VCaP (cell line): Measurements from ENCODE around the gene TESK2.

Experiments used
- H3K27ac ChIP-seq: fragments of 450-650 bp; 2 replicates; pipeline ENCODE4 v1.5.1; 2017
- CTCF ChIP-seq: fragments of 450-650 bp; conservative IDR thresholded peaks from 2 replicates; pipeline ENCODE4 v1.5.1; 2017; ENCODE audit warnings: mild to moderate bottlenecking, moderate library complexity

TESK2 gene

GRCh38 chr1:45503462-45504360, 12.7 kb upstream of the TESK2 start:
- TF ChIP-seq CTCF: no peak

GRCh38 chr1:45501505-45501859, 10.5 kb upstream of the TESK2 start:
- no peak for TF ChIP-seq CTCF
- H3K27ac ChIP-seq: no peak overlapping the region; the same call in 1 of the 2 replicates

More at GRCh38 chr1:45503462-45504360, 12.7 kb upstream of the TESK2 start:
- H3K27ac ChIP-seq: no peak overlapping the region

DNA sequence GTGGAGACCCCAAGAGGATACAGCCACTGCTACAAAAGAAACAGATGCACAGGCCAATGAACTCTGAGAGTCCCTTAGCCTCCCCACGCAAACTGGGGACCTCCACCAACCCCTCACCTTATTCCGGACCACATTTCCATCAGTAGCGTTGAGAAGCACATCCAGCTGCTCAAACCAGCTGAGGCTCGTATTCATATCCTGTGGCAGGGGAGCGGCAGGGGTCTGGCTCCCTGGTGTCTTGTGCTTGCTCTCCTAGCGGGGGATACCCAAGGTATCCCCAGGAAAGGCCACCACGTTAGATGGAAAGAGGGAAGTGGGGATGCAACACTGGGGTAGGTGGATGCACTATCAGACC, 8.4 kb upstream of the TESK2 start:
- no peak for TF ChIP-seq CTCF
- peak overlapping the region; percentile 69; the same call in 1 of the 2 replicates for H3K27ac ChIP-seq

DNA sequence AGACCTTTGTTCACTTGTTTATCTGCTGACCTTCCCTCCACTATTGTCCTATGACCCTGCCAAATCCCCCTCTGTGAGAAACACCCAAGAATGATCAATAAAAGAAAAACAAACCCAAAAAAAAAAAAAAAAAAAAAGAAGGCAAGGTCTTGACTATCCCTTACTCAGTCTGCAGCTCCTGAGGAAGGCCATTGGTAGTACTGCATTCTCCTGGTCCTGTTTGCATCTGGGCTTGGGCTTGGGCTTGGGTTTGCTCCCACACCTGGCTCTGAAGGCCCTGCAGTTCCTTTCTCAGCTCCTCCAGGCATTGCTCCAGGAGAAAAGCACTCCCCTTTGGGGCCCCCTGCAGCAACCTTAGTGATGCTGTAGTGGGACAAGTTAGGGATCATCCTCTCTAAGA, 7.3 kb upstream of the TESK2 start:
- TF ChIP-seq CTCF: no peak
- no peak overlapping the region for H3K27ac ChIP-seq

- peak; percentile 84 for TF ChIP-seq CTCF
- H3K27ac ChIP-seq: peak overlapping the region; percentile 28; the same call in 1 of the 2 replicates
Observed at GRCh38 chr1:45493116-45493697, 2.2 kb upstream of the TESK2 start.

DNA sequence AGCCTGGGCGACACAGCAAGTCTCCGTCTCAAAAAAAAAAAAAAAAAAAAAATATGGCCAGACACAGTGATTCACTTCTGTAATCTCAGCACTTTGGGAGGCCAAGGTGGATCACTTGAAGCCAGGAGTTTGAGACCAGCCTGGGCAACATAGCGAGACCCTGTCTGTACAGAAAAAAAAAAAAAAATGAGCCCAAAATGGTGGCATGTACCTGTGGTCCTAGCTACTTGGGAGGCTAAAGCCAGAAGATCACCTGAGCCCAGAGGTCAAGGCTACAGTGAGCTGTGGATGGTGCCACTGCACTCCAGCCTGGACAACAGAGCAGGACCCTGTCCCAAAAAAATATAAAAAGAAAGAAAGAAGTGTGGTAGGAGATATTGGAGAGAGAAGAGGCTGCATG, 1.7 kb upstream of the TESK2 start:
- peak overlapping the region; percentile 28; the same call in 1 of the 2 replicates for H3K27ac ChIP-seq
- TF ChIP-seq CTCF: no peak

DNA sequence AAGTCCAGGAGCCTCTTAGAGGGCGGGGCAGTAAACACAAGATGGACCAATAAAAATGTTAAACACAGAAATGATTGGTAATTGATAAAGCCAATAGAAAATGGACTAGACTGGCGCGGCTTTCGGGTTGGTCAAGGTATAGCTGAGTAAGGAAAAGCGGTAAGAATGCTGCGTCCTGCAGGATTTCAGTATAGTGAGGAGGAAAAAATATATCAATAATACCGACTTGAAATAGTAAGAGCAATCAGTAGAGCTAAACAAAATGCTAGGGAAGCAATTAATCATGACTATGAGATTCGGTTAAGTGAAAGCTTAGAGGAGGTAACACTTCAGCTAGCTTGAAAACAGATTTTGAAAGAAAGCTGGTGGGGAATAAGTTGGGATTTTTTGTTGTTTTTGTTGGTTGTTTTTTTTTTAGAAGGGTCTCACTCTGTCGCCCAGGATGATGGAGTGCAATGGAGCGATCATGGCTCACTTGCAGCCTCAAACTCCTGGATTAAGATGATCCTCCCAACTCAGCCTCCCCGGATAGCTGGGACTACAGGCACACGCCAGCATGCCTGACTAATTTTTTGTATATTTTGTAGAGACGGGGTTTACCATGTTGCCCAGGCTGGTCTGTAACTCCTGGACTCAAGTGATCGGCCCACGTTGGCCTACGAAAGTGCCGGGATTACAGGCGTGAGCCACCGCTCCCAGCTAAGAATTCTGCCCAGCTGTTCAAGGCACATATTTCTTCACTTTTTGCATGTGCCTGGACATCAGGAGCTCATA, 711 bp upstream of the TESK2 start:
- peak overlapping the region; percentile 60 for H3K27ac ChIP-seq
- no peak for TF ChIP-seq CTCF
